ENCODE results near the gene NSUN5.
"Not testable (repeated sequence)": the region's sequence is repeated elsewhere in the genome, so short reads cannot be mapped to it uniquely, and the experiment has no call there.

NSUN5 gene
- total RNA-seq, result 51.3 to 58.4 reads per million in 2 donors

DNA sequence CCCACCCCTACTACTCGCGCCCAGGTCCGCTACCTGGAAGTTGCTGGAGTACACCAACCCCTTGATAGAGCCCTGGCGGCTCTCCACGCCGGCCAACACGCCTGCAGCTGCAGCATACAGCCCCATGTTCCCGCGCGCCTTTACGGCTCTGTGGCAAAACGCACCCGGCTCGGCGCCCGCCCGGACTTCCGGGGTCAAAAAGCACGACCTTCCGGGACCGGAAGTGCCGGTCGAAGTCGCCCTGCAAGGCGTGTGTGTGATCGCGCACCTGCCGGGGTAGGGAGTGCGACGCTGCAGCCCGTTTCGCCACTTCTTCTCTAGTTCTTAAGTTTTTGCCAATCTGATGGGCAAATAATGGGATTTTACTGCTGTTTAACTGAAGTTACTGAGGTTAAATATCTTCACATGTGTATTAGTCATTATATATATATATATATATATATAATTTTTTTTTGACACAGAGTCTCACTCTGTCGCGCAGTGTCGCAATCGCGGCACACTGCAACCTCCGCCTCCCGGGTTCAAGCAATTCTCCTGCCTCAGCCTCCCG lies at the start of gene NSUN5:
Gene NSUN5, minus strand, starts transcription at position 162 of the 550 bp plus-strand sequence. Its CDS starts 36 bp downstream, at position 126.
- peak; percentile 81 for DNase-seq

DNA sequence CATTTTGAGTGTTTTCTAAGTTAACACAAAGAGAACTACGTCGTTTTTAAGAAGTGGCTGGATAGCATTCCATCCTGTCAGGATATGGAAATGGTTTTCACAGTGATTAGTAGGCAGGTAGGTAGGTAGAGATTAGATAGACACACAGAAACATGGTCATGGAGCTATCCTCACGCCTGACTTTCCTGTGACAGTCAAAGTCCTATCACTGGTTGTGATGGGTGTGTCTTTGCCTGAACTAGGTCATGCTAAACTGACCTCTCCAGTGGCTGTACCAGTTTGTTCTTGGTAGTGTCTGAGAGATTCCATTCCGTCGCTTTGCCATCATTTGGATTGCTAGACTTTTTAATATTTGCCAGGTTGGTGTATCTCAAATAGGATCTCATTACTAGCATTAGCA lies 47.5 kb upstream of the NSUN5 start:
- no peak for DNase-seq

DNA sequence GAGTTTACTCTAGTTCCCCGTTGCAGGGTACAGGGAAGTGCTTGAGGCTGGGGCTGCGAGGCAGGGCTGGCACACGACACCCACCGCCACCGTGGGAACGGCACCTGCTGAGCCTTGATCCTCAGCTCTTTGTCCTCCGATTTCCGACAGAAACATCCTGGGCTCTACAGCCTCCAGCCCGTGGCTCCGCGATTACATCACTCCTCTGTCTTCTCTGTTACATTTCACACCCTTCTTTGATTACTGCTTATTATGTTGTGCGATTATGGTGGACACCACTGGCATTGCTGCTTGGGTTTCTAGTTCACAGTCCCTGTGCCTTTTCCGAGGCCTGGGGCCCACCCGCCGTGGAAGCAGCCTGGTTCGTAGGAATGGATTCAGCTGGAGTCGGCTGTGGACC lies 46.2 kb upstream of the NSUN5 start:
- no peak for DNase-seq

DNA sequence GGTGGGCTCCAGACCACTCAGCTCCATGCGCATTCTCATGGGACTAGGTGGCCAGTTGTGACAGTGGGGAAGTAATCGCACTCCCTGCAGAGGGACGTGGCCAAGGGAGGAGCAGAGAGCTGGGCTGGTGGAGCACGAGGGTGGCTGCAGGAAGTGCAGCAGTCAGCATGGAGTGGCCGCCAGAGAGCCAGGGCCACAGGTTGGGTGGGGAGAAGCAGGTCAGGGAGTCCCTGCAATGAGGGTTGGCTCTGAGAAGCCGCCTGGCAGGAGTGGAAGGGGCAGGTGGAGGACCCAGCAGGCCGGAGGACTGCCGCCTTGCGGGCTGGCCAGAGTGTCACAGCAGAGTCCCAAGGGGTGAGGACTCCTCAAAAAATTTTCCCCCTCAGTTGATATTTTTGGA lies 45.6 kb upstream of the NSUN5 start:
- DNase-seq, result no peak

DNA sequence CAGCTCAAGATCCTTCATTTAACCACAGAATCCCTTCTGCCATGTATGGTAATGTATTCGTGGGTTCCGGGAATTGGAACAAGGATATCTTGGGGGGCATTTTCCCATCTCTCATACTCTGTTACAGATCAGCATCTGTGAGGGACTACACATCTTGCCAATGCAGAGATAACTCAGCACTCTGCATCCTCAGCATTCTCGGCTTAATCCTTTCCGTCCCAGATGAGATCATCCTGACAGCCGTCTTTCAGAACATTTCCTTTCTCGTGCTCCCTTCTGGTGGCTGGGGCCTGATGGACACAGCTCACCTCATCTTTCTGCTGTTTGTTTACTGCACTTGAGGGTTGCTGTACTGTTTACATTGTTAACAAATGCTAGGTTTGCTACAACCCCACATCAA lies 44.6 kb upstream of the NSUN5 start:
- no peak for DNase-seq

DNA sequence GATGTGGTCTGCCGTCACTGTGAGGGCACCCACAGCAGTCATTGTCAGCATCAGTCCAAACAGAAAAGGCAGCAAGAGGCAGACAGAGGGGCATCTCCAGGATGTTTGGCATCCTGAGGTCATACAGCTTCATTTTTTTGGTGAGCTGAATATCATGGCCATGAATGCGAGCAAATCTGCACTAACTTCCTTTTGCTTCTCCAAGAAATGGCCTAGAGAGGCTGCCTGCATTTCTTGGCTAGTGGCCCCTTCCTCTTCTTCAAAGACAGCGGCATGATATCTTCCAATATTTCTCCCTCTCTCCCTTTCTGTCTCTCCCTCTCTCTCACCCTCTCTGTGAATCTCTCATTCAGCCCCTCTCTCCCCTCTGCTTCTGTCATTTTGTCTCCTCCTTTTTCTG lies 44.2 kb upstream of the NSUN5 start:
- DNase-seq, result no peak

DNA sequence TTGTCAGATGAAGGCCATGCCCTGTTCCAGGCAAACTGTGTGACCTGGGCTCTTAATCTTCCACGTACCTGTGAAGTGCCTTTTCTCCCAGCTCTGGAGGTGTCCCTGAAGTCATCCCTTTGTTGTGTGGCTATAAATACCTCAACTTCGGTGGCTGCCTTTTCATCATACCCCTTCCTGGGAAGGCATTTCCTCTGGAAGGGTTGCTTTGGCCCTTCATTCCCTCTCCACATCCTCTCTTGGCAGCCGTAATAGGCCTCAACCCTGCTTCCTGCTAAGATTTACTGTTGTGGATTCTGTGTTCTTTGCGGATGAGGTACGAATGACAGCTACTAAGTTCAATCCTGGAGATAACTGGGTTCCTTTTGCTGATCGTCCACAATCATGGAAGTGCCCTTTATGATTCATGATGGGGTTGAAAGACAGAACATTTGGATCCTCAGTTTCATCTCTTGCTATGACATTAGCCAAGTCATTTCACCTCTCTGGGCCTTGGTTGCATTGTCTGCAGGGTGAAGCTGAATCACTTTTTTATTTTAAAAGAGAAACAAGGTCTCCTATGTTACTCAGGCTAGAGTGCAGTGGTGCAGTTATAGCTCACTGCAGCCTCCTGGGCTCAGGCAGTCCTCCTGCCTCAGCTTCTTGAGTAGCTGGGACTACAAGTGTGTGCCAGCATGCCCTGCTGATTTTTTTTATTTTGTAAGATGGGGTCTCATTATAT lies 43.0 kb upstream of the NSUN5 start:
- no peak for DNase-seq

DNA sequence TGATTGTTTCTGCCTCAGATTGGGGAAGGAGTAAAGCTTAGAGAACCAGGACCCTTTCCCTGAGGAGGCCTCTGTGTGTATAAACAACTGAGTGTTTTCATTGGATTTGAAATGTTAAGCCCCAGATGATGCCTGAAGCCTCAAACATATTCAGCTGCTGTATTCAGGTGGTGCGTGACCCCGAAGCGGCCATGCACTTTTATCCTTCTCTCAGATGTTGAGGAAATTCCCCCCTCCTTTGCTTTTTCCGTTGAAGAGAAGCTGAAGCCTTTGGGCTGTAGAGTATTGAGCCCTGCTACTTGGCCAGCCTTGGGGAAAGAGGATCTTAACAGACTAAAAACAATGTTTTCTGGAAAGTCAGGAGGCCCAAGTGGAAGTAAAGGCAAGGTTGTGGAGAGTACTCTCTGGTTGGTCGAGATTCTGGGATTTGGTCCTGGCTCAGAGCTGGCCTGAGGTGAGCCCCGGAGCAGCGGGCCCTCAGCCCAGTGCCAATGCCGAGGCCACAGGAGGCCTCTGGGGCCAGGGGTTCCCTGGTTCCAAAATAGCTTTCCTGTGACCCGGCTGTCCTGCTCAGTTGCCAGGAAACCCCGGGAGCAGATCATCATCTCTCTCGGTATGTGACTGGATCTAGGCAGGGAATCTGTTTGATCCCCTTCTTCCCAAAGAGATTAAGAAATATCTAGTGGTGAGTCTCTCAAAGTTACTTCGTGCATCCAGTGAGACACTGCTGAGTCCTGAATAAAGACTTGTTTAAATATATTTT lies 41.9 kb upstream of the NSUN5 start:
- DNase-seq, result no peak

DNA sequence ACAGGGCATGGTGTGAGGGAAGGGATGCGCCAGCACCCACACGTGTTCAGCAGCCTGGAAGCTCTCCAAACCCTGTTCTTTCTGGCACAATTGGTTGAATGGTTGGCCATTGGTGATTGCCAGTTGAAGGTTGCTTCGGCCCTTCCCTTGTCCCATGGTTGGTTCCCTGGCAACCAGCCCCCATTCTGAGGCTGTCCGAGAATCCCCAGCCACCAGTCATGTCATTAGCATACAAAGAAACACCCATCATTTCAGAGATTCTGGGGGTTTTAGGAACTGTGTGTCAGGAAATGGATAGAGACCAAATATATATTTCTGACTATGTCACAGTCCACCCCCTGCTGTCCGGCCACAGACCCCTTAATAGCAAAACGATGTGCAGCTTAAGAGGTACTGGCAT lies 41.1 kb upstream of the NSUN5 start:
- DNase-seq, result no peak

DNA sequence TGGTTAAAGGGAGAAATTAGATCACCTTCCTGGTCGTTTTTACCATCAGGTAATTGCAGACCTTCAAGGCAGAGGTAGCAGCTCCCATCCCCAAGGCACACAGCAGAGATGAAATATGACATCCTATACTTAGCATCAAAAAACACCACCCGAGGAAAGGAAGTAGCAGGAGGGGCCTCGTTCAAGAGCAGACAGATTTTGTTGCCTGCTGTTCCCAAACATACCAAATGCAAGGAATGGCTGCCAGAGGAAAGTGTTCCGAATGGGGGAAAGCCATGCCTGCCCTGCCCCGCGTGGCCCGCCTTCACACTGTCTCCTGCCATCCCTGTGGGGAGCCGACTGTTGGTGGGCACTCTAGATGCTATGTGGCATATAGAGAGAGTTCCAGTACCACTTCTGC lies 37.3 kb upstream of the NSUN5 start:
- no peak for DNase-seq

DNA sequence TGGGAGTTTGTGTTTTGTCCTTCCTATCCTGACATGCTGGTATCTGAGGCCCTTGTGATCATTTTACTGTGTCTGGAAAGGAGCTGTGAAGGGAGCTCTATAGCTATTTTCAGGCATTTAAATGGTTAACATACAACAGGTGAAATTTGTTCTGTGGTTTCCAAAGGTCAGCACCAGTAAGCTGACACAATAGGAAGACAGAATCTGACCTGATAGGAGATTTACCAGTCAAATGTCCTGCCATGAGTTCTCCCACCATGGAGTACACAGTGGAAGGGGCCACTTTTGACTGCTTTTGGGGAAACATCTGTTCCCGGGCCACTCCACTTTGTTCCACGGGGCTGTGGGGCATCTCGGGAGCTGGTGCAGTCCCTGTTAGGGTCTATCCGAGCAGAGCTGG lies 36.9 kb upstream of the NSUN5 start:
- no peak for DNase-seq

DNA sequence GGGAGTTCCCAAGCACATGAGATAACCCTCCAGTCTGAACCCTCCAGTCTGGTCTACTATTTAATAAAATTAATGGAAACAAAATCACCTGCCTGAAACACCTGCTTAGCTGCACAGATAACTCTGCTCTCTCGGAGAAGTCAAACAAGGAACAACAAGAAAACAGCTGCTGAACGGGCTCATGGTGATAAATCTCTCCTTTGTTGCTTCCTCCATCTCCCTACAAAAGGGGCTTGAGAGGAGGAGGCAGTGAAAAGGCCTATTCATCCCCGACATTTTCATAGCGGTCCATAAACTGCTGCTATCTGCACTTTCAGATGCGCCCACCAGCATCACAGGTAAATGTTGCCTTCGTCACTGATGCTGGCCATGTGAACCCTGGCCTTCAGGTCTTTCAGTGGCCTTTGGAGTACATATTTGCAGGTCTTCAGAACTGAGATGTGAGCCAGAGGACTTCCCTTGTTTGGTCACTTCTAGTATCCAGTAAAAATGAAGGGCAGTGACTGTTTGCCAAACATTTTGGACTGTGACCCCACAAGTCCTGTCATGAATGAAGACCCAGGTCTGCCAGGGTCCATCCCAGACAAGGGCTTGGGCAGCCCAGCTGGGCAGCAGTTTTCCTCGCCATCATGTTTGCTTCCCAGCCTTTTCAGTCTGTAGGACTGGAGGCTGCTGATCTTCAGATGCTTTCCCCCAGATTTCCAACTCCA lies 35.2 kb upstream of the NSUN5 start:
- DNase-seq, result no peak

DNA sequence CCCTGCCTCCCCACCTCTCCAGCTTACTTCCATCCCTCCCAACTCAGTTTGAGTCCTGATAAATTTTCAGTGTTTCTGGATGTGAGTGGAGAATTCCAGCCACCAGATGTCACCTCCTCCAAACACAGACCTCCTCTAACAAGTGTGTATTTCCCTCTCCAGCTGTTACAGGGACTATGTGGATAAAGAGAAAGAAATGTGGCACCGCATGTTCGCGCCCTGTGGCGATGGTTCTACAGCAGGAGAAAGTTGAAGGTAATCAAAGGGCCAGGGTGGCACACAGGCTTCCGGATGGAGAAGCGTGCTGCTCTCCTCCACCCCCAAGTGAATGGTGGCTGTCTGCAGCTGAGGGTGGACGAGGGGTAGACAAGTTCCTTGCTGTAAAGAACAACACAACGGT lies 34.0 kb upstream of the NSUN5 start:
- DNase-seq, result no peak

DNA sequence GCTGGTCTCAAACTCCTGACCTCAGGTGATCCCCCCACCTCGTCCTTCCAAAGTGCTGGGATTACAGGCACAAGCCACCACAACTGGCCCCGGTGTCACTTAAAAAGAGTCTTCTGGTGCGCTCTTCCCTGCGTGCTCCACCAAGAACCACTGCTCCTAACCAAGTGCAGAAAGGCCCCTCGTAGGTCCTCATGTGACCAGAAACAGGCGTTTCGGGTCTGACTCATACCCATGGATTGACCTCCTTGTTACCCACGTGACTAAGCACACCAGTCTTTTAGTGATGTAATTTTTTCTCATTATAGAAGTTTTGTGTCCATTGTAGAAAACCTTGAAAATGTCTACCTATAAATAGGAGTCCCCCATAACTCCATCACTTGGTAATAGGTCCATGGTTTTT lies 33.3 kb upstream of the NSUN5 start:
- no peak for DNase-seq

DNA sequence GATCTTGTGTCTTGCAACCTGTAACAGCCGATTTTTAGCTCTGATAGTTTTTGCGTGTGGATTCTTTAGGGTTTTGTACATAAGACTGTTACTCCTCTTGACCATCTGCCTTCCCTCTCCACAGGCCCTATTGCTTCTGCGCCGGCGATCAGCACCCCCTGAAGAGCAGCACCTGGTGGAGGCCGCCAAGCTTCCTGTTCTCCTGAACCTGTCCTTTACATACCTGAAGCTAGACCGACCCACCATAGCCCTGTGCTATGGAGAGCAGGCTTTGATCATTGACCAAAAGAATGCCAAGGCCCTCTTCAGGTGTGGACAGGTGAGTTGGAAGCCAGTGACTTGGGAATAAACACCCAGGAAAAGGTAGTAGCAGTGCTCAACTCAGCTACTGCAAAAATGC lies 31.9 kb upstream of the NSUN5 start:
- DNase-seq, result no peak

DNA sequence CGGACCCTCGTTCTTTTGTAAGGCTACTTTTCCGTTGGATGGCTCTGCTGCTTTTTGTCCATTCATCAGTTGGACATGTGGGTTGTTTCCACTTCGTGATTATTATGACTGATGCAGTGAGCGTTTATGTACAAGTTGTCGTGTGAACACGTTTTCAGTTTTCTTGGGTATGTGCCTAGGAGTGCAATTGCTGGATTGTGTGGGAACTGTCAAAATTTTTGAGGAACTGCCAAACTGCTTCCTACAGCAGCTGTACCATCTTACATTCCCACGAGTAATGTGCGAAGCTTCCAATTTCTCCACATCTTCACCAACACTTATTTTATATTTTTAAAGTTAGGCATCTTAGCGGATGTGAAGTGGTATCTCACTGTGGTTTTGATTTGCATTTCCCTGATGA lies 29.7 kb upstream of the NSUN5 start:
- DNase-seq, result no peak

DNA sequence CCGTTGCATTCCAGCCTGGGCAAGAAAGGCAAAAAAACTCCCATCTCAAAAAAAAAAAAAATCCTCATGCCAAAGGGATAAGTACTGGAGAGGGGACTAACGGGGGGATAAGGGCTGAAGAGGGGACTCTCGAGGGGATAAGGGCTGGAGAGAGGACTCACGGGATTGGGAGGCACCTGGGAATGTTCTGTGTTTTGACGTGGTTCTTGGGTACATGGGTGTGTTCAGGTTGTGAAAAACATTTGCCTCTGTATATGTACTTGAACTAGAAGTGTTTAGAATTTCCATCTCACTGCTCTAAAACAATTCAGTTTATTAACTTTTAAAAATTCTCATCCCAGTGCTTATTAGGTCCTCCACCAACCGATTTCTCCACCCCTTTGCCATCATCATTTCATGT lies 23.8 kb upstream of the NSUN5 start:
- DNase-seq, result no peak

DNA sequence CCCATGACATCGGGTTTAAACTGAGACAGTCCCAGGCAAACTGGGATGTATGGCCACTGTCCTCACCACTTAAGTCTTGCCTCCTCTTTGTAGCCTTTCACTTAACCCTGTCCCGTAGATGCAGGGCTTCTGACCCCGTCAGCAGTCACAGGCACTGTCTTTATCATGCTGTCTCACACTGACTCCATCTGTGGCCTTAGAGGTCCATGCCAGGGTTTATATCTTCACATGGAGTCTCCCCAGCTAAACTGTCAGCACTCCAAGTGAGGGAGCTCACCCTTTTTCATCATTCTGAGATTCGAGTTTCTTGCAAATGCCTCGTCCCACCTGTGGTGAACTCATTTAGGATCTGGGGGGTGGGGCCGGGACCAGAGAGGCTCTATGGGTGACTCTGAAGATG lies 22.1 kb upstream of the NSUN5 start:
- DNase-seq, result no peak

DNA sequence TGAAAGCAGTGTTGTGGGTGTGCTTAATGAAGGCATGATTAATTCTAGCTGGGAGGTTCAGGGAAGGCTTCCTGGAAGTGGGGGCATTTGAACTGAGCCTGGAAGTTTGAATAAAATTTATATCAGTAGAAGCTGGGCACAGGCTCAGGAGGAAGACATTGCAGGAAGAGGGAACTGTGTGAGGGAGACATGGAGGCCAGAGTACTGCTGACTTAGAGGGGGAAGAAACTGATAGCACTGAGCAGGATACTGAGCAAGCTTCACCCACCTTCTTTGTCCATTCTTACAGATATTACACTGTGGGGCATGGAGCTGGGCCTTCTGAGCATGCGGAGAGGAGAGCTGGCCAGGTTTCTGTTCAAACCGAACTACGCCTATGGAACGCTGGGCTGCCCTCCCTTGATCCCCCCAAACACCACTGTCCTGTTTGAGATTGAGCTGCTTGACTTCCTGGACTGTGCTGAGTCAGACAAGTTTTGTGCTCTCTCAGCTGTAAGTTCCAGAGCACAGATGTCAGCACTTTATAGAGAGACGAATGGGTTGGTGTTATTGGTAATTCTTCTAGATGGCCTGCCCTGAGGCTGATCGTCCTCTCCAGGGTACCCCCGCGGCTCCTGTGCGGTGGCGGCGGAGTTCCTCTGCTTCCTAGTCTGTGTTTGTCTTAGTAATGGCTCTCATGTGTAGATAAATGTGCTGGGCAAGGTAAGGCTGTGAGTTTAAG lies 21.4 kb upstream of the NSUN5 start:
- DNase-seq, result no peak

DNA sequence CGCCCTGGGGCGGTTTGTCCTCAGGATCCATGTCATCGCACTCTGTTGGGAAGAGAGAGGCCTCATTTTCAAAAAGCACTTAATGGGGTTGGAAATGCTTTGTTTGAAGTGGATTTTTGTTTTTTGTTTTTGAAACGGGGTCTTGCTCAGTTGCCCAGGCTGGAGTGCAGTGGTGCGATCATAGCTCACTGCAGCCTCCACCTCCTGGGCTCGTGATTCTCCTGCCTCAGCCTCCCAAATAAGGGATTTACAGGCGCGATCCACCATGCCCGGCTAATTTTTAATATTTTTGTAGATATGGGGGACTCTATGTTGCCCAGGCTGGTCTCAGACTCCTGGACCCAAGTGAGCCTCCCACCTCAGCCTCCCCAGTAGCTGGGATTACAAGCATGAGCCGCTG lies 20.1 kb upstream of the NSUN5 start:
- DNase-seq, result no peak

DNA sequence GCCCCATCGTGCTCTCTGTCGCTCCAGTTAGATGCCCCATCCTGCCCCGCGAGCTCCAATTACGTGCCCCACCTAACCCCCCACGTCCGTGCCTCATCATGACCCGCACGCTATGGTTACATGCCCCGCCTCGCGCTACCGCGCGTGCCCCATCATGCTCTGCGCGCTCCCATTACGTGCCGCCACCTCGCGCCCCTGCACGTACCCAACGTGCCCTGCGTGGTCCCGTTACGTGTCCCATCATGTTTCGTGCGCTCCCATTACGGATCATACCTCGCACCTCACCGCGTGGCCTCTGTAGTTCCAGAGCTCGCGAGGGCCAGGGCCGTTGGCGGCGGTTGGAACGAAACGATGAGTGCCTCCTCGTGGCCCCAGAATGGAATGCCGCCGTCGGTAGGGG lies 19.3 kb upstream of the NSUN5 start, which contains the start of the genes FKBP6 and TRIM50:
Gene FKBP6, plus strand, starts transcription at position 240 of the 400 bp plus-strand sequence. CDS start 268 bp downstream, outside the sequence.
Gene TRIM50, minus strand, starts transcription at position 161 of the 400 bp plus-strand sequence. CDS start 3,295 bp downstream, outside the sequence.
- DNase-seq, result not testable (repeated sequence)

DNA sequence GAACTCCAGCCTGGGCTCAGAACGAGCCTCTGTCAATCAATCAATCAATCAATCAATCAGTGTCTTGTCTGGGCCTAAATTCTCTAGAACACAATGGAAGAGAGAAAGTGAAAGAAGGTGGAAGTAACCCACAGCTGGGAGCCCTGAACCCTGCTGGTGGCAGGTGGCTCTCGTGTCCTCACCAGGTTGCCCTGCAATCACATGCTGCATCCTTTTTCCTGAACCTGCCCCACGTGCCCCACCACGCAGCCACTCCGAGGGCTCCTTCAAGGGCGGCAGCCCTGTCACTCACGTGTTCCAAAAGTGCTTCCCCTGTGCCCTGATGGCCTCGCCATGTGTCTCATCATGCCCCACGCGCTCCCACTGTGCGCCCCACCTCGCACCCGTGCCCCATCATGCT lies 18.8 kb upstream of the NSUN5 start:
- not testable (repeated sequence) for DNase-seq

DNA sequence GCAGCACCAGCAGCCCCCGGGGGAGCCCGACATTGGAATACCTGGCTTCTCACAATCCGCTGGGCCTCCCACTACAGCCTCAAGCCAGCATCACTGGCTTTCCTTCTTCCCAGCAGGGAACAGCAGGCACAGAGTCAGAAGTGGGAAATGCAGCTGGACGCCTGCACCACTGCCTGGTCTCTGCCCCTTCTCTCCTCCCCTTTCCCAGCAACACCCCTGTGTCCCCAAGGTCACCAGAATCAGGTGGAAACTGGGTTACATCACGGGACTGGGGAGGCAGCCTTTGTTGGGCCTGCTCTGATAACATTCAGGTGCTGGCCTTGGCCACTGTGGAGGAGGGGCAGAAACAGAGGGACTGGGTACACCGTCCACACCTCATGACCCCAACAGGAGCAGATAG lies 16.8 kb upstream of the NSUN5 start:
- DNase-seq, result not testable (repeated sequence)
